ENCODE measurements around the gene ZFAND2A.
"Not testable (repeated sequence)": the region's sequence is repeated elsewhere in the genome, so short reads cannot be mapped to it uniquely, and the experiment has no call there.

Gene ZFAND2A

GRCh38 chr7:1121886-1122831 lies 37.8 kb downstream of the ZFAND2A start:
- no peak for DNase-seq

- DNase-seq, result no peak
Observed at GRCh38 chr7:1121476-1121875, 38.5 kb downstream of the ZFAND2A start.

- no peak for DNase-seq
Observed at GRCh38 chr7:1120791-1121190, 39.2 kb downstream of the ZFAND2A start.

GRCh38 chr7:1119201-1119600 lies 40.8 kb downstream of the ZFAND2A start:
- no peak for DNase-seq

GRCh38 chr7:1117321-1117928 lies 42.6 kb downstream of the ZFAND2A start:
- no peak for DNase-seq

GRCh38 chr7:1116383-1117008 lies 43.5 kb downstream of the ZFAND2A start:
- not testable (repeated sequence) for DNase-seq

- not testable (repeated sequence) for DNase-seq
Observed at GRCh38 chr7:1115171-1116045, 44.6 kb downstream of the ZFAND2A start.

- DNase-seq, result no peak
Observed at GRCh38 chr7:1114505-1114904, 45.5 kb downstream of the ZFAND2A start.

GRCh38 chr7:1114088-1114487 lies 45.9 kb downstream of the ZFAND2A start:
- no peak for DNase-seq

GRCh38 chr7:1113548-1113885 lies 46.5 kb downstream of the ZFAND2A start:
- no peak for DNase-seq

- DNase-seq, result no peak
Observed at GRCh38 chr7:1112625-1113547, 47.1 kb downstream of the ZFAND2A start.

GRCh38 chr7:1112109-1112508 lies 47.9 kb downstream of the ZFAND2A start:
- DNase-seq, result no peak

GRCh38 chr7:1111156-1111555 lies 48.8 kb downstream of the ZFAND2A start:
- DNase-seq, result no peak

GRCh38 chr7:1110358-1110757 lies 49.6 kb downstream of the ZFAND2A start:
- DNase-seq, result no peak

- no peak for DNase-seq
Observed at GRCh38 chr7:1109581-1110310, 50.2 kb downstream of the ZFAND2A start.

- no peak for DNase-seq
Observed at GRCh38 chr7:1108264-1108920, 51.6 kb downstream of the ZFAND2A start.

- DNase-seq, result no peak
Observed at GRCh38 chr7:1106793-1107421, 53.1 kb downstream of the ZFAND2A start.

- DNase-seq, result no peak
Observed at GRCh38 chr7:1106063-1106792, 53.8 kb downstream of the ZFAND2A start.

GRCh38 chr7:1105189-1105588 lies 54.8 kb downstream of the ZFAND2A start:
- DNase-seq, result no peak

All from NCI-H1048 (cell line).